ENCODE data around the gene FARP1. TPM values are rescaled to one million over a fixed set of nuclear protein-coding genes. Genes with fewer than 3 reads are reported as not detected.

FARP1 gene
- total RNA-seq, 1 donor from 2014 or later: 289 TPM

DNA sequence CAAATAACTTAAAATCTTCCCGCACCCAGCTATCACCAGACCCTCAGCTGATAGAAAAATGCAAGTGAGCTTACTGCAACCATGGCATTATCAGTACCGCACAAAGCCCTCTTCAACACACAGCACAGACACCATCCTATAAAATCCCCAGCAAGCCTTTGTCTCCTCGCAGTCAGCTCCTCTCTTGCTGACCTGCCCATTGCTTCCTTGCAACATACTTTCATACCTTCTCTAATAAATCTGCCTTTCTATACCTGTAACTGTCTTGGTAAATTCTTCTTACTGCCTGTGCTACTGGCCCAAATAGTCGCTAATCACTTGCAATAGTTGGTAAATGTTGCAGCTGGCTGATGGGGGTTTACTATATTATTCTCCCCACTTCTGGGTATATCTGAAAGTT is 43.3 kb upstream of the FARP1 start:
- H3K36me3 Mint-ChIP-seq: peaks cover 3% of the 10 kb centered on the region
- peaks cover 12% of the 10 kb centered on the region for H3K9me3 Mint-ChIP-seq

GRCh38 chr13:98100481-98100880 is 42.4 kb upstream of the FARP1 start:
- Mint-ChIP-seq H3K4me3 (no peak overlapping the region), H3K9me3 (peaks cover 14% of the 10 kb centered on the region), H3K36me3 (peaks cover 3% of the 10 kb centered on the region), H3K27me3 (ENCODE audit: low read depth) (no peaks in the 10 kb centered on the region), H3K4me1 (peaks cover 6% of the 10 kb centered on the region), H3K27ac (no peak overlapping the region)
- no peak for TF ChIP-seq CTCF (IDR thresholded peaks at IDR 0.05; ENCODE audit: unreplicated experiment)
- no peak for DNase-seq (ENCODE audit: low spot score in 2 of 2, unreplicated experiment in 2 of 2)

More for the DNA sequence above, 43.3 kb upstream of the FARP1 start:
- no peak for DNase-seq (ENCODE audit: low spot score in 2 of 2, unreplicated experiment in 2 of 2)
- H3K27me3 Mint-ChIP-seq (ENCODE audit: low read depth): no peaks in the 10 kb centered on the region
- no peak overlapping the region for H3K27ac Mint-ChIP-seq
- no peak for TF ChIP-seq CTCF (IDR thresholded peaks at IDR 0.05; ENCODE audit: unreplicated experiment)
- peaks cover 6% of the 10 kb centered on the region for H3K4me1 Mint-ChIP-seq
- no peak overlapping the region for H3K4me3 Mint-ChIP-seq

GRCh38 chr13:98103531-98103930 is 39.4 kb upstream of the FARP1 start:
- DNase-seq (ENCODE audit: low spot score in 2 of 2, unreplicated experiment in 2 of 2): no peak
- peaks cover 3% of the 10 kb centered on the region for H3K36me3 Mint-ChIP-seq
- peaks cover 5% of the 10 kb centered on the region for H3K4me1 Mint-ChIP-seq
- H3K9me3 Mint-ChIP-seq: peaks cover 25% of the 10 kb centered on the region
- TF ChIP-seq CTCF (IDR thresholded peaks at IDR 0.05; ENCODE audit: unreplicated experiment): no peak
- no peaks in the 10 kb centered on the region for H3K27me3 Mint-ChIP-seq (ENCODE audit: low read depth)
- H3K4me3 Mint-ChIP-seq: no peak overlapping the region
- no peak overlapping the region for H3K27ac Mint-ChIP-seq

DNA sequence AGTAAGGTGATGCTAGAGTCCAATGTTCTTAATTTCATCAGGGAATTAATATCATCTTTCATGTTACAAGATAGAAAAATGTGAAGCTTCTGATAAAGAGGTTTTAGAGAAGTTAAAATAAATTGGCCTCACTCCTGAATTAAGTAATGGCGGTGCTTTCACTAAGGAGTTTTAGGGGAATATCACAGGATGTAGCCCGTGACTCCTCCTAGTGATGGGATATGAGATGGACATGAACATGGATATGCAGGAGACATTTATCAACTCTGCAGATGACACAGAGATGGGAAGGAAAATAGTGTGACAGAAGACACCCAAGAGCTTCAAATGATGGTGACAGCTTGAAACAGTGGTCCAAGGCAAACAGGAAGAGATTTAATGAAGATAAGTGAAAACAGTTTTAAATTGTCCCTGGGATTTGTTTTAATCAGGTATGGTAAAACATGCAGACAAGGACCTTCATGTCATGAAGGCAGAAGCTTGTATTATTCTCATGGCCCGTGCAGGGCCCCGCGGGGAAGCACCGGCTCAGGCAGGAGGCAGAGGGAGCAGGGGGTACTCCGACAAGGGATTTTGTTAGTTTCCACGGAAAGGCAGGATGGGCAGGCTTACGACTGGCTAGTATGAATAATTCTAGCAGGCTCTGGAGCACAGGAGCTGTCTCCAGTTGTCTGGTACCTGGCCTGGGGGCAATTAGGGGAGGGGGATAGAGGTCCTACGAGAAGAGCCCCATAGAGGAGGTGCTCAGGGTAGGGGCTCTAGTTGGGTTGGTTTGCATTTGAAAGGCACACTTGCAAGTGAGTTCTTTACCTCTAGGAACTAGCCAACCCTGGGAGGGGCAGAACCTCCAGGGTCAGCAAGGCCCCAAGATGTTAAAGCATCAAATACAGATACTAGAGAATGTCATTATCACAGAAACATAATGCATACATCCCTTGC is 38.7 kb upstream of the FARP1 start:
- H3K4me1 Mint-ChIP-seq: peaks cover 4% of the 10 kb centered on the region
- peak; percentile 13 for TF ChIP-seq CTCF (IDR thresholded peaks at IDR 0.05; ENCODE audit: unreplicated experiment)
- H3K27me3 Mint-ChIP-seq (ENCODE audit: low read depth): no peaks in the 10 kb centered on the region
- no peak for DNase-seq (ENCODE audit: low spot score in 2 of 2, unreplicated experiment in 2 of 2)
- H3K27ac Mint-ChIP-seq: no peak overlapping the region
- H3K36me3 Mint-ChIP-seq: peaks cover 3% of the 10 kb centered on the region
- peaks cover 21% of the 10 kb centered on the region for H3K9me3 Mint-ChIP-seq
- H3K4me3 Mint-ChIP-seq: no peak overlapping the region

DNA sequence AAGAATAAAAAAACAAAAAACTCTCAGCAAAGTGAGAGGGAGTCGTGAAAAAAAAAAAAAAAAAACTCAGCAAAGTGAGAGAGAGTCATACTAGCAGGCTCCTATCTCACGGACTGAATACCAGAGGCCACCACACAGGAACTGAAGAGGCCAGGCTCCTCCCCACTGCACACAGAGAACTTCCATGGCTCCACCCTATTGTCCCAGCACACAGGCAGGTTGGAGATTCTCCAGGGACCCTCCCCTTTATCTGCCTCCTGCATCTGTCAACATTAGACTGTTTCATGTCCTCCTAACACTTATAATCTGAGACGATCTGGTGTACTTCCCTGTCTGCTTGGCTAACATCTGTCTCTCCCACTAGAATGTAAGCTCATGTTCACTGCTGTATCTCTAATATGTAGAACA is 37.0 kb upstream of the FARP1 start:
- Mint-ChIP-seq H3K27ac (no peak overlapping the region), H3K4me3 (no peak overlapping the region), H3K9me3 (peaks cover 14% of the 10 kb centered on the region), H3K36me3 (no peaks in the 10 kb centered on the region), H3K27me3 (ENCODE audit: low read depth) (no peaks in the 10 kb centered on the region), H3K4me1 (peaks cover 4% of the 10 kb centered on the region)
- TF ChIP-seq CTCF (IDR thresholded peaks at IDR 0.05; ENCODE audit: unreplicated experiment): no peak
- DNase-seq (ENCODE audit: low spot score in 2 of 2, unreplicated experiment in 2 of 2): no peak

All from mesothelial cell of epicardium (in vitro differentiated cells).